Keratinocyte (primary cell): ENCODE results near the gene PRELP.

ENCODE experiments used
- CTCF ChIP-seq, 3 experiments: IDR thresholded peaks in 1 of 3; conservative IDR thresholded peaks in 1 of 3; optimal IDR thresholded peaks in 1 of 3; 2 replicates in 2 of 3; 3 replicates in 1 of 3; pipeline versions ENCODE3 to v1.5.1; 2011; ENCODE audit warnings: low read length in 3 of 3, mild to moderate bottlenecking in 3 of 3, moderate library complexity in 2 of 3, control low read depth in 1 of 3, inconsistent platforms in 1 of 3; ENCODE audit not compliant: insufficient read depth in 2 of 3; ENCODE audit errors: extremely low read depth in 1 of 3
- EZH2 ChIP-seq: IDR thresholded peaks from one replicate; pipeline ENCODE4 v1.6.1; 2012; ENCODE audit warnings: inconsistent platforms, mild to moderate bottlenecking, low read length, moderate library complexity

- no peak for TF ChIP-seq CTCF (optimal IDR thresholded peaks at IDR 0.05 in 1 of 3, IDR thresholded peaks at IDR 0.05 in 1 of 3, conservative IDR thresholded peaks at IDR 0.05 in 1 of 3; ENCODE audit: extremely low read depth in 1 of 3, insufficient read depth in 2 of 3, low read length in 3 of 3)
- TF ChIP-seq EZH2 = no peak
These were observed 5.0 kb downstream of the PRELP start for GRCh38 chr1:203480525-203481084.
